Gastrocnemius medialis (tissue), 4 donors: ENCODE measurements around the gene TAGLN2.

Experiments used
- CTCF ChIP-seq, 5 experiments: fragments of 450-650 bp in 3 of 5; fragments of 200-600 bp in 2 of 5; sonication (generic) in 2 of 5; IDR thresholded peaks in 4 of 5; conservative IDR thresholded peaks in 1 of 5; 1 replicate in 4 of 5; 2 replicates in 1 of 5; pipeline ENCODE4 v1.5.1; 2016 to 2019; ENCODE audit warnings: antibody characterized with exemption in 5 of 5, mild to moderate bottlenecking in 3 of 5, moderate library complexity in 3 of 5
- POLR2A ChIP-seq, 2 donors: fragments of 450-650 bp; IDR thresholded peaks; one replicate each; pipeline ENCODE4 v1.6.1; 2017; ENCODE audit warnings: antibody characterized with exemption in 2 of 2, mild to moderate bottlenecking in 2 of 2, moderate library complexity in 2 of 2

GRCh38 chr1:159964144-159964543 is 38.8 kb upstream of the TAGLN2 start:
- TF ChIP-seq CTCF (IDR thresholded peaks at IDR 0.05 in 4 of 5, conservative IDR thresholded peaks at IDR 0.05 in 1 of 5) (no peak), POLR2A (IDR thresholded peaks at IDR 0.05) (no peak)
